SIG-M5 treated with dmso at 0.1 percent for 504 hours (cell line): ENCODE results near the gene MAN2A1.
"Not testable (repeated sequence)": the region's sequence is repeated elsewhere in the genome, so short reads cannot be mapped to it uniquely, and the experiment has no call there.

Experiments
- DNase-seq: peaks from one replicate; lab custom pipeline; 2025; ENCODE audit not compliant: unreplicated experiment; lab: John Stamatoyannopoulos, UW

The MAN2A1 gene

GRCh38 chr5:109750463-109750862, 60.7 kb downstream of the MAN2A1 start:
- no peak for DNase-seq

- DNase-seq, result no peak
Measured at GRCh38 chr5:109753279-109753678, 63.6 kb downstream of the MAN2A1 start.

- no peak for DNase-seq
Measured at GRCh38 chr5:109754319-109754718, 64.6 kb downstream of the MAN2A1 start.

GRCh38 chr5:109755761-109756160, 66.0 kb downstream of the MAN2A1 start:
- DNase-seq, result no peak

GRCh38 chr5:109756543-109757185, 66.9 kb downstream of the MAN2A1 start:
- no peak for DNase-seq

GRCh38 chr5:109757490-109757889, 67.8 kb downstream of the MAN2A1 start:
- no peak for DNase-seq

- DNase-seq, result no peak
Measured at GRCh38 chr5:109759306-109759705, 69.6 kb downstream of the MAN2A1 start.

- DNase-seq, result not testable (repeated sequence)
Measured at GRCh38 chr5:109760130-109760529, 70.4 kb downstream of the MAN2A1 start.

GRCh38 chr5:109762821-109763220, 73.1 kb downstream of the MAN2A1 start:
- peak; percentile 46 for DNase-seq

GRCh38 chr5:109767184-109767995, 77.7 kb downstream of the MAN2A1 start:
- no peak for DNase-seq

GRCh38 chr5:109767997-109768396, 78.3 kb downstream of the MAN2A1 start:
- no peak for DNase-seq

GRCh38 chr5:109769597-109770291, 80.0 kb downstream of the MAN2A1 start:
- DNase-seq, result no peak

- DNase-seq, result no peak
Measured at GRCh38 chr5:109775130-109775529, 85.4 kb downstream of the MAN2A1 start.

GRCh38 chr5:109779036-109779735, 89.5 kb downstream of the MAN2A1 start:
- no peak for DNase-seq

- DNase-seq, result no peak
Measured at GRCh38 chr5:109784687-109785086, 95.0 kb downstream of the MAN2A1 start.

- no peak for DNase-seq
Measured at GRCh38 chr5:109786206-109786855, 96.6 kb downstream of the MAN2A1 start.

GRCh38 chr5:109788596-109788995, 98.9 kb downstream of the MAN2A1 start:
- no peak for DNase-seq

- DNase-seq, result no peak
Measured at GRCh38 chr5:109792613-109793012, 102.9 kb downstream of the MAN2A1 start.

- DNase-seq, result no peak
Measured at GRCh38 chr5:109803854-109804253, 114.1 kb downstream of the MAN2A1 start.

GRCh38 chr5:109805472-109805871, 115.7 kb downstream of the MAN2A1 start:
- no peak for DNase-seq

GRCh38 chr5:109805883-109806282, 116.2 kb downstream of the MAN2A1 start:
- DNase-seq, result no peak
